GM18909 (cell line): ENCODE results near the gene NDUFB4.
A peak's percentile ranks its signal among the peaks of the same experiment; 100 is the strongest.
"Not testable (repeated sequence)": the region's sequence is repeated elsewhere in the genome, so short reads cannot be mapped to it uniquely, and the experiment has no call there.

Experiments
- ATAC-seq: cut with Tn5 transposase; IDR thresholded peaks from one replicate; pipeline ENCODE4 v1.9.1; 2021; ENCODE audit warnings: mild to moderate bottlenecking; ENCODE audit not compliant: unreplicated experiment, poor library complexity

Gene NDUFB4

DNA sequence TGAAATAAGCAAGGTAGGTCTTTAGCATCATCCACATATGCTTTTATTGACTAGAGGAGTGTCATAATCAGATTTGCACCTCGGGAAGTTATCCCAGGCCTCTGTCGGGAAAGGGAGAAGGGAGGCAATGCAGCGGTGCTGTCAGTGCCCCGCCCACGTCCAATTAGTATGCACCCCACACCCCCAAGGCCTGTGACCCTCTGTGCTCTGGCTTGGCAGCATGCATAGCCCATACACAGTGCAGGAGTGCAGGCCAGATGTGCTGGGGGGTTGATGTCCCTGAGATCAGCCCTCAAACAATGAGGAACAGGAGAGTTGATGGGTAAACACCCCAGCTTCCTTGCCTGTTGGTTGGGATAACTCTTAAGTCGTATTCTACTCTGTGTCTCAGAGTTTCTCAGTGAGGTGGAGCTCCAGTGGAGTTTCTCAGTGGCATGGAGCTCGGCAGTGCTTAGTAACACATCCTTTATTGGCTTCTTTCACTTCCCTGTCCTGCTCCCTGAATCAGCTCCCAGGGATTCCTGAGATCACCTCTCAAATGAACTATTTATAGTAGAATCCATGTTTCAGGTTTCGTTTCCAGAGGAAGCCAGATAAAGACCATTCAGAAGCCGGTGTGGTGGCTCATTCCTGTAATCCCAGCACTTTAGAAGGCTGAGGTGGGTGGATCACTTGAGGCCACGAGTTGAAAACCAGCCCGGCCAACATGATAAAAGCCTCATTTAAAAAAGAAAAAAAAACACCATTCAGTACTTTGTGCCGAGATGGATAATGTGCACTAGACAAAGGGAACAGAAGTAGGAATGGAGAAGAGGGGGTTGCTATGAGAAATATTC is 26.7 kb upstream of the NDUFB4 start:
- no peak for ATAC-seq

DNA sequence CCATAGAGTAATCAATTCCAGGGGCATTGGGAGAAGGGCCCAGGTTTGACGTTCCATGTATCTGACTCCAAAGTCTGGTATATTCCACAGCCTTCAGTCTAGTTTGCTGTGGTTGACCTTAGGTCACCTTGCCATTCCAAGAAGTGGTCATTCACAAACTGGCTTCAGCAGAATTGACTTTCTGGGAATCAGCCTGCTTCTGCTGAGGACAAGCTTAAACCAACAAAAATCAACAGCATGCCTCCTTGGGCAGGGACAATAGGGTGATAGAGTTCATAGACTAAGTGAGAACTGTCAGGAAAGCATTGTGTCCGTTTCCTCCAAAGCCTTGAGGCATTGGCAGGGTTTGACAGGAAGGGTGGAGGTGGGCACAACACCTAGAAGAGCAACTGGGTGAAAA is 24.1 kb upstream of the NDUFB4 start:
- ATAC-seq = no peak

DNA sequence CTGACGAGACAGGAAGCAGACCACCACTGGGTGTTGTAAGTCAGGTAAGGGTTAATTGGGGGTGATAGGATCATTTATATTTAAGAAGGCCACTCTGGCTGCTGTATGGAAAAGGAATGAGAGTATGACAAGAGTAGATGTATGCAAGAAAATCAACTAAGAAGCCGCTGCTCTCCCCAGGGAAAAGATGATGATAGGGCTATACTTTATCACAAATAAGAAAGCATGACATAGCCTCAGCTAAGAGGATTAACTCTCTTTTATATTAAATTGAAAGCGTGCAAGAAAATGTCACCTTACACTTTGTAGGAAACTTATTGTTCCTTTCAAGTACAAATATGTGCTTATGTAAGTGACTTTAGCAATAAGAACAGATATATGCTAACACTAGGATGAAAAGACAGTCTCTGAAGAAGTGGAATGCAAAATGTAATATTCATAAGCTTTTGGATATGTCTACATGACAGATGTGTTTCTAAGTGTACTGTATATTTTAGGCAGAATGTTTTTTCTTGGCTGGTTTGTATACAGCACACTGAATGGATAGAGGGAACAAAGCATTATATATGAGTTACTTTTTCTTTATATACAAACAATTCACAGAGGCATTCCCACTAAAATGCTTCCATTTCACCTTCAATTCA is 8.7 kb upstream of the NDUFB4 start:
- no peak for ATAC-seq

DNA sequence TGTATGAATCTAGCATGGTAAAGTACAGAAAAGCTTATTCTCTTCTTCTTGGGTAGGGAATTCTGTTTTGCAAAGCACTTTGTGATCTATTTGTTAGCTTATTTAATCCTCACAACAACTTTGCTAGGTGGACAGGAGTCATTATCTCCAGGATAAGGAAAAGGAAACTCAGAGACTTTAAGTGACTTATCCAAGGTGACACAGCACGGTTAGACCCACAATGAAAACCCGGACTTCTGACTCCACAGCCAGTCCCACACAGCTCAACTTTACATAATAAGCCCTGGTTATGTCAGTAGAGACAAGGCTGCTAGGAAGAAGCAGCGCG is 384 bp upstream of the NDUFB4 start:
- no peak for ATAC-seq

DNA sequence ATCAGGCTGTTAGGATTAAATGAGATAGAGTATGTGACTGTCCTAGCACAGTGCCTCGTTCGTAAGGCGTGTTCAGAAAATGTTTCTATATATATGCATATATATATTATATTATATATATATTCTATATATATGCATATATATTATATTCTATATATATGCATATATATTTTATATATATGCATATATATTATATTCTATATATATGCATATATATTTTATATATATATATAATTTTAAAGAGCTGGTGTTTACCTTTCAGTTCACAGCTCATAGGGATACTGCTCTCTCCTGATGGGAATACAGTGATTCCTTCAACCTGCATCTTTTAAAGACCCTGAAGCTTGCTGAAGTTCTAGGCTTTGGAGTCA is 702 bp downstream of the NDUFB4 start:
- no peak for ATAC-seq

DNA sequence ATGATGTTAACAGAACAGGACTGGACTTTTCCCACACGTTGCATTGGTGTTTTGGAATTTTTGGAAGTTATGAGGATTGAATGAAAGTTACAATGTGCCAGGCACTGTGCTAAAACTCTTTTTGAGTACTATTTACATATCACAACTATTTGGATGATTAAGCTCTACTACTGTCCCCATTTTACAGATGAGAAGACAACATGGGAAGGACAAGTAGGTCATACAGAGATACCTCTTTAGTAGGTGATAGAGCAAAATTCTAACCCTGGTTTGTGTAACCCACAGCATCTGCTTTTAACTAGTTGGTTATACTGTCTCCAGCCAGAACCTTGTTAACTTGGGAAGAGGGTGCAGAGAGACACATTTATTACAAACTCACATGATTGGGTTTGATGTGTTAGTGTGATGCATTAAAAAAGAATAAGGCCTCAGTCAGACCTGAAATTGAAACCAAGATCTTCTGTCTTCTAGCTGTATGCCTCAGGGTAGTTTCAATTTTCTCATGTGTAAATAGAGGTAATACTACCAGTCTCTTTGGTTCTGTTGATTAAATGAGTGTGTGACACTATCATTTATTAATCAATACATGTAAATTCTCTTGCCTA is 1.4 kb downstream of the NDUFB4 start:
- peak; percentile 63 for ATAC-seq

DNA sequence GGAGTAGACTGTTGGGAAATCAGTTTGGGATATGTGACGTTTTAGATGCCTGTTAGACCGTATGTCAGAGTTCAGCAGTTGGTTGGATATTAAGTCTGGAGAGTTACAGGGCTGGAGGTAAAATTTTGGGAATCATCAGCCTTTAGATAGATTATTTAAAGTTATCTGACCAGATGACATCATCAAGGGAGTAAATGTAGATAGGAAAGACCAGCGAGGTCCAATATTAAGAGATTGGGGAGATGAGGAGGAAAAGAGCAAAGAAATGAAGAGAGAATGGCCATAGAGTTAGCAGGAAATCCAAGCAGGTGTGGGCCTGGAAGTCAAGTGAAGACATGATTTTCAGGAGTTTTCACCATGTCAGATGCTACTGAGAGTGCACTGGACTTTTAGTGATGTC is 3.1 kb downstream of the NDUFB4 start:
- ATAC-seq = no peak

DNA sequence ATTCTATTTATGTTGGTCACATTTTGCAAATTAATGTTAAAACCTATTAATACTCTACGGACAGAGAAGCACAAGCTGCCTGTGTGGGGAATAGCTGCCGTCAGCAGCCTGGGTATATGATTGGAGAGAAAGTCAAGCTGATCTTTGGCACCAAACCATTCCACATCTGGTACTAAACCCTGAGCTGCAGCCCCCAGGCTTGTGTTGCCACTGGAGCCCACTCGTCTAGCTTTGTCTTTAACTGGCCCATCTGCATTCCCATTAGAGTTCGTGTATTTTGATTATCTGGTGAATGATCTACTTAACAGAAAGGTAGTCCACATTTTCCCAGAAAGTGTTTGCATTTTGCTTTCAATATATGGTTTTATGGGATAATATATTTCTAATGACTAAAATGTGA is 5.4 kb downstream of the NDUFB4 start:
- no peak for ATAC-seq

DNA sequence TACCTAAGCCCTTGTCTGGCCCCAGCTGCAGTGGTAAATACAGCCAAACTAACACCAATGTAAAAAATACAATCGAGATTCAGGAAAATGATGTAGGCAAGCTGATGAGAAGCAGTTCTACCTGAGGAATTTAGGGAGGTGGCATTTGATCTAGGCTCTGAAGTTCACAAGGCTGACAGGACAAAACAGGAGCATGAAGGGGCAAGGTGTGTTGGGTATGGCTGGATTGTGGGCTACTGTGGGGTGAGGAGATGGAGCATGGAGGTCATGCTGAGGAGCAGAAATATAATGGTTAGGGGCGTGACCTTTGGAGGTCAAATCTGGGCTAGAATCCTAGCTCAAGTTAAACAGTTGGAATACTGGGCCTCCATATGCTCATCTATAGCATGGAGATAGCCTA is 6.5 kb downstream of the NDUFB4 start:
- ATAC-seq = no peak

DNA sequence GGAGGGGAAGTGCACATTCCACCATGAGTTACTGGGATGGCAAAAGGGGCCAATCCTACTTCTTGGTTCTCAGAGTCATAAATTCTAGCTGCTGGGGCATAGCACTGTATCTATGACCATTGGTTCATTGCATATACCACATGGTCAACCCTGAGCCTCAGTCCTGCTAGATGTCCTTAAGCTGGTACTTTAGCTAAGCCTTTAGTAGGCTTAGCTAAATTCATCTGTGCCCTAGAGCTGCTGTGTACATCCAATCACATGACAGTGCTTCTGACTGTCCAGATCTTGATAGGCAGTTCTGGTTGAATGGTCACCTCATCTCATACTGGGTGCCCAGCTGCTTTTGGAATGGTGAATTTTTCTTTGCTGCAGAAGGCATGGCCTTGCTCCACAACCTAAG is 8.2 kb downstream of the NDUFB4 start:
- ATAC-seq = no peak

DNA sequence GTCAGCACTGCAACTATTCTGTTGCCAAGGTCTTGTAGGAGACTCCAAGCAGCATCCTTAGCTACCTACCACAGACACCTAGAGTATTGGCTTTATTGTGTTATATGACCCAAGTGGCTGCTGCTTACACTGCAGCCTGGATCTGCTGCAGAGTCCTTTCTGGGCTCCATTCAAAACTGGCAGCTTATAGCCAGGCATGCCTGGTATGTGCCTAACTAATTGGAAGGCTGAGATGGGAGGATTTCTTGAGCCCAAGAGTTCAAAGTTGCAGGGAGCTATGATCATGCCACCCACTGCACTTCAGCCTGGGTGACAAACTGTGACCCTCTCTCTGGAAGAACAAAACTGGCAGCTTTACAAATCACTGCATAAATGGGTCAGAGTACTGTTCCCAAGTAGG is 8.6 kb downstream of the NDUFB4 start:
- ATAC-seq = no peak

DNA sequence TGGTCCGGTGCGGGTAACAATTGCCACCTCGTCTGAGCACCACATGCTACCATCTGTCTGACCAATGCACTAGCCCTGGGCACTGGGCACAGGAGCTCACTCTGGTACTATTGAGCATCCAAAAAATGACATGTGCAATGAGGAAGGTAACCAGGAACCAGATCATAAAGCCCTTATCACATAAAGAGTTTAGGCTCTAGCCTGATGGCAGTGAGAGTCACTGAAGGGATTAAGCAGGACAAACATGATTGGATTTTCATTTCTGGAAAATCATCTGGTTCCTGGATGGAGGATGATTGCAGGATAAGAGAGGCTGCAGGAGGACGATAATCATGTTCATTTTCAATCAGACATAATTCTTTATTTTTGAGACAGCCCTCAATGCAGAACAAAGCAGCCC is 12.4 kb downstream of the NDUFB4 start:
- no peak for ATAC-seq

DNA sequence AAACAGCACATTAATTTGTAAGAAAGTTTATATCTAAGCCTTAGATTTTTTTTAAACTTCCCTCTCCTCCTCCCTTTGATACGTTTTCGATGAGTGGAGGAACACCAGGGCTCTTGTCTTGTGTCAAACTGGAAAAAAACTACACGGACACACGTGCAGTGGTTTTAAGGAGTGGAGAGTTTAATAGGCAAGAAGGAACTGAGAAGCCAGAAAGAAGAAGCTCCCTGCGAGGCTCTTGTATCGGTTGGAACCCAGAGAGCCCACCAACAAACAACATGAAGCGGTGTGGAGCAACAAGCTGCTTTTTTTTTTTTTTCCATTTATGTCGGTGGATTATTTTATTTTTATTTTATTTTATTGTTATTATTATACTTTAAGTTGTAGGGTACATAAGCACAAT is 18.6 kb downstream of the NDUFB4 start:
- no peak for ATAC-seq

DNA sequence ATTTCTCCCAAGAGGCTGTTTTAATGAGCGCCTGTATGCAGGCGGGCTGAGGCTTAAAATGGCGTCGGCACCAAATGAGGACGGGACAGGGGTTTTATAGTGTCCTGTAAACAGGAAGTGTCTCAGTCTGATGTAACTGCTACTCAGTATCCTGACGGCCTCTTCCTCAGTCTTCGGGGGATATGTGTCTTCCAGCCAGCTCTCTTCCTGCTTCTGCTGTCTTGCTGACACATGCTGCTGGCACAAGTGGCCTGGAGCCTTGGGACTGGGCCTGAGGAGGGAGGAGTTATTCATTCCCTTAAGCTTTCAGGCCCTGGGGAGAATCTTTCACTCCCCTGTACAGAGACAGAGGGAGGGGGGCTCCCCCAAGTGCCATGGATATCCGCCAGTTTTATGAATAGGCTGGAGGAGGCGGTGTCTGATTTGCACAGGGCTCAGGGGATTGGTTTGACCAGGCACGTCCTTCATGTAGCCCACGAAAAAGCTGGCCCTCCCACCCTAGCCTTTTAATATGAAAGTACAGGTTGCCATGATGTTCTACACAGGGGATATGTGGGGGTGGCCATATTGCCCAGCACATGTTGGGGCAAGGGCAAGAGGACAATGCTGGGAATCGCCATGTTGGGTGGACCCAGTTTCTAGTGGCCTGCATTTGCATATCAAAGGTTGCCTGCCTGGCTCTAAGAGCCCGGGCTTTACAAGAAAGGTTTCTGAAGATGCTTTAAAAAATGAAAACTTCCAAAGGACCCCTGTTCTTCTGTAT is 19.9 kb downstream of the NDUFB4 start:
- ATAC-seq = no peak

DNA sequence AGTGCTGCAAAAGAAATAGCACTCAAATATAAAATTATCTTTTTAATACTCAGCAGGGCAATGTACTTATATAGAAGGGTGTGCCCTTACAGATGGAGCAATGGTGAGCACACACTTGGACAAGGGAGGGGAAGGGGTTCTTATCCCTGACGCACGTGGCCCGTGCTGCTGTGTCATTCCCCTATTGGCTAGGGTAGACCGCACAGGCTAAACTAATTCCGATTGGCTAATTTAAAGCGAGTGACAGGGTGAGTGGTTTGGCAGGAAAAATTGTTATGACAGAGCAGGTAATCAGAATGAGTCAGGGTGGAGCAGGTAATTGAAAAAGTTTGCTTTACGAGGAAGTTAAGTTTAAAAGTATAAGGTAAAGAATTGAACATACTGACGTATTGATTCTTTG is 20.6 kb downstream of the NDUFB4 start:
- ATAC-seq = not testable (repeated sequence)

DNA sequence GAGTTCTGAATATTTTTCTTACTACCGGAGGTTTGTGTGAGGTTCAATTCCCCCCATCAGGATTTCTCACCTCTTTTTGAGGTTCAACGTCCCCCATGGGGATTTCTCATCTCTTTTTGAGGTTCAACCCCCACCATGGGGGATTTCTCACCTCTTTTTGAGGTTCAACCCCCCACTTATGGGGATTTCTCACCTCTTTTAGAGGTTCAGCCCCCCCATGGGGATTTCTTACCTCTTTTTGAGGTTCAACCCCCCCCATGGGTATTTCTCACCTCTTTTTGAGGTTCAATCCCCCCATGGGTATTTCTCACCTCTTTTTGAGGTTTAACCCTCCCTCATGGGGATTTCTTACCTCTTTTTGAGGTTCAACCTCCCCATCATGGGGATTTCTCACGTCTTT is 26.3 kb downstream of the NDUFB4 start:
- no peak for ATAC-seq

DNA sequence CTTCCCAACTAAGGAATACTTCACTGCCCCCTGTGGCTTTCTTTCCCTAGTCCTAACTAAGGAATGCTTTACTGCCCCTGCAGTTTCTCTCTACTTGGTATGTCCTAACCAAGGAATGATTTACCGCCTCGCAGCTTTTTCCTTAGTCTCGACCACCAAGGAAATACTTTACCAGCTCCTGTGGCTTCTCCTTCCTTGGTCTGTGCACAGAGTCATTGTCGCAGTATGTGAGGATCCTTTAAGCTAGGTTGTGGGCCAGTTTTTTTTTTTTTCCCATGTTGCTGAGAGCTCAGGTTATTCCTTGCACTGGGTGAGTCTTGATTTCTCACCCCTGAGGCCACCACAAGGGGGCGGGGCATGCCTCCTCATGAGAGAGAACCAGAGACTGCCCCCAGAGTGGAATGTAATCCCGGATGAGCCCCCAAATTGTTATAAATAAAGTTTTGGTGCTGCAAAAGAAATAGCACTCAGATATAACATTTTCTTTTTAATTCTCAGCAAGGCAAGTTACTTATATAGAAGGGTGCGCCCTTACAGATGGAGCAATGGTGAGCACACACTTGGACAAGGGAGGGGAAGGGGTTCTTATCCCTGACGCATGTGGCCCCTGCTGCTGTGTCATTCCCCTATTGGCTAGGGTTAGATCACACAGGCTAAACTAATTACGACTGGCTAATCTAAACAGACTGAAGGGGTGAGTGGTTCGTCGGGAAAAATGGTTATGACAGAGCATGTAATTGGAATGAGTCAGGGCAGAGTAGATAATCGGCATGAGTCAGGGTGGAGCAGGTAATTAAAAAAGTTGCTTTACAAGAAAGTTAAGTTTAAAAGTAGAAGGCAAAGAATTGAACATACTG is 27.0 kb downstream of the NDUFB4 start:
- no peak for ATAC-seq

DNA sequence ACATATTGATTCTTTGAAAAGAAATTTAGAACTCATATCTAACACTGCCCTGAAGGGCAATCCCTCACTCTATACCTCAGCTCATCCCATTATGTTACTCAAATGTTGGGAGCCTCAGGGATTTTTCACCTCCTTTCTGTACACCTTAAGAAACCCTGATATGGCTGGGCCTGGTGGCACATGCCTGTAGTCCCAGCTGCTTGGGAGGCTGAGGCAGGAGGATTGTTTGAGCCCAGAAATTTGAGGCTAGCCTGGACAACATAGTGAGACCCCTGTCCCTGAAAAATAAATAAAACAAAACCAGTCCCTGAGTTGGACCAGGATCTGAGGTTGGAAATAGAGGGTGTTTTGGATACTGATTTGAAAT is 27.6 kb downstream of the NDUFB4 start:
- ATAC-seq = no peak

DNA sequence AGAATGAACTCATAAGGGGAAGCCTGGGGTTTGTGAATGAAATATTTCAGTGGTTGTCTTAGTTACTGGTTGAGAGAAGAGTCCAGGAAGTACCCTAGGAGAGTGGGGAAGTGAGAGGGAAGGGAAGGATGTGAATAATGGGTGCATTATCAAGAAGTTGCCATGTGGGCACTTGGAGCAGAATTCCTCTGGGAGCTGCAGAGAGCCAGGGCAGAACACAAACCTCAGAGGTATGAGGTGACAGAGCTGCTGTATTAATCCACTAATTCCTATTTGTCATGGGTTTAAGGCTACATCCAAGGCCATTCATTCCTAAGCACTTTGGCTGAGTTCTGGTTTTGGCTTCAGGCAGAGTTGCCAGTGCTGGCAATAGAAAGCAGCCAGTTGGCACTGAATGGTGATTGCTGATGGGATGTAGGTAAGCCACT is 29.0 kb downstream of the NDUFB4 start:
- no peak for ATAC-seq

DNA sequence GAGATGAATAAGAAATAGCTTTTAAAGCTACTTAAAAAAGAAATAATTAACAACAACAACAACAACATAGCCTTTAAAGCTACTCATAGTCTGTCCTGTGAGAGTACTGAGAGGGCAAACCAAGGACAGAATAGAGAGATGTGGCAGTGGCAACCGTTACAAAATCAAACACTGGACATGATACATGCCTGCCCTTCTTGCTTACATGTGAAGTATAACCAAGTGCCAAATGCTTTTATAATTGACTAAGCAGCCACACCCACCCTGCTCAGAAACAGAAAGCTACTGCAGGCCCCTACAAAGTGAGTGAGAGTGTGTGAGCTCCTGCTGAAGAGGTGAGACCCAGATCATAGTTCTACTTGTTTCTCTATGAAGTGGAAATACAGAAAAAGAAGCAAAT is 38.4 kb downstream of the NDUFB4 start:
- ATAC-seq = no peak
